ENCODE data around the gene XRCC1. TPM values are rescaled to one million over a fixed set of nuclear protein-coding genes. Genes with fewer than 3 reads are reported as not detected.

The XRCC1 gene
- total RNA-seq, 1 experiment from 2014 or later: 40.7 TPM

DNA sequence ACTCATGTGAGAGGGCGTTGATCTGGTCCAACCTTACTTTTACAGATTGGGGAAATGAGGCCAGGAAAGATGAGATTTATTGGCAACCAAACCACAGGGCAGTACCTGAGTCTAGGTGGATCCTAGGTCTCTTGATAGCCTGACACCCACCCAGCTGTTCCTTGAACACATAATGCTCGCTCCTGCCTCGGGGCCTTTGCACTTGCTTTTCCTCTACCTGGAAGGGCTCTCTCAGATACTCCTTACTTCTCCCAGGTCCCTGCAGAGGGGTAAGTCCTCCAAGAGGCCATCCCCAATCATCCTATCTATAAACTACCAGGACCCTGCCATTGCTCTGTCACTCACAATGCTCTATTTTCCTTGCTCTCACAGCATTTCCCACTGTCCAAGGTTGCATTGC, 34.9 kb downstream of the XRCC1 start:
- H3K9me3 Mint-ChIP-seq (ENCODE audit: unreplicated experiment): peaks cover 12% of the 10 kb centered on the region

DNA sequence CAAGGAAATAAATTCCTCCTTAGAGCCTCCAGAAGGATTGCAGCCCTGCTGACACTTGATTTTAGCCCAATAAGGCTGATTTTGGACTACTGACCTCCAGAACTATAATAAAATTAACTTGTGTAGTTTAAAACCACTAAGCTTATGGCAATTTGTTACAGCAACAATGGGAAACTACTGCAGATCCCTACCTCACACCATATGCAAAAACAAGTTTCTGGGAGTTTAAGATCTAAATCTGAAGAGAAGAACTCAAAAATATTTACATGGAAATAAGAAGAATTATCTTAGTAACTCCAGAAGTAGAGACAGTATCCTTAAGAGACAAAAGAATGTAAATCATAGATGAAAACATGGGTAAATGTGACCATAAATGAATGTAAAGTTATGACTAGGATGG, 36.4 kb downstream of the XRCC1 start:
- Histone ChIP-seq H3K4me3 (ENCODE audit: low read depth, low read length) (no peak overlapping the region), H3K4me1 (no peaks in the 10 kb centered on the region), H3K9me3 (peaks cover 6% of the 10 kb centered on the region; the same call in 1 of the 2 replicates), H3K36me3 (ENCODE audit: control insufficient read depth, insufficient read depth, low read length) (peaks cover 3% of the 10 kb centered on the region; the same call in 1 of the 2 replicates), H3K27me3 (replicated peaks; ENCODE audit: control insufficient read depth, insufficient read depth, low read length) (no peaks in the 10 kb centered on the region)
- CTCF ChIA-PET: no interaction called here
- H3K9me3 Mint-ChIP-seq (ENCODE audit: unreplicated experiment): peaks cover 12% of the 10 kb centered on the region
- H3K27me3 Mint-ChIP-seq (ENCODE audit: insufficient read depth, unreplicated experiment): no peaks in the 10 kb centered on the region
- TF ChIP-seq, protein P1, sequence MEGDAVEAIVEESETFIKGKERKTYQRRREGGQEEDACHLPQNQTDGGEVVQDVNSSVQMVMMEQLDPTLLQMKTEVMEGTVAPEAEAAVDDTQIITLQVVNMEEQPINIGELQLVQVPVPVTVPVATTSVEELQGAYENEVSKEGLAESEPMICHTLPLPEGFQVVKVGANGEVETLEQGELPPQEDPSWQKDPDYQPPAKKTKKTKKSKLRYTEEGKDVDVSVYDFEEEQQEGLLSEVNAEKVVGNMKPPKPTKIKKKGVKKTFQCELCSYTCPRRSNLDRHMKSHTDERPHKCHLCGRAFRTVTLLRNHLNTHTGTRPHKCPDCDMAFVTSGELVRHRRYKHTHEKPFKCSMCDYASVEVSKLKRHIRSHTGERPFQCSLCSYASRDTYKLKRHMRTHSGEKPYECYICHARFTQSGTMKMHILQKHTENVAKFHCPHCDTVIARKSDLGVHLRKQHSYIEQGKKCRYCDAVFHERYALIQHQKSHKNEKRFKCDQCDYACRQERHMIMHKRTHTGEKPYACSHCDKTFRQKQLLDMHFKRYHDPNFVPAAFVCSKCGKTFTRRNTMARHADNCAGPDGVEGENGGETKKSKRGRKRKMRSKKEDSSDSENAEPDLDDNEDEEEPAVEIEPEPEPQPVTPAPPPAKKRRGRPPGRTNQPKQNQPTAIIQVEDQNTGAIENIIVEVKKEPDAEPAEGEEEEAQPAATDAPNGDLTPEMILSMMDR (IDR thresholded peaks at IDR 0.05; ENCODE audit: insufficient read depth in 1 of 2, low read depth in 1 of 2, low read length in 1 of 2, severe bottlenecking in 1 of 2, unreplicated experiment in 1 of 2): no peak
- peaks cover 46% of the 10 kb centered on the region for H3K36me3 Mint-ChIP-seq (ENCODE audit: insufficient read depth, unreplicated experiment)
- POLR2A ChIA-PET: no interaction called here
- H3K4me3 Mint-ChIP-seq (ENCODE audit: unreplicated experiment): no peak overlapping the region
- no peak overlapping the region for H3K27ac Mint-ChIP-seq (ENCODE audit: unreplicated experiment)
- no peak for DNase-seq
- no TSS peak for BruUV-seq (replicated peaks)
- intact Hi-C loops (cut with micrococcal nuclease; ENCODE audit: unreplicated experiment): loop anchor here (10.0 kb wide), 1 partner anchor 116 kb away; no protein-coding TSS in a partner anchor
- H3K4me1 Mint-ChIP-seq (ENCODE audit: low read depth, unreplicated experiment): peaks cover 6% of the 10 kb centered on the region

More for the DNA sequence above, 34.9 kb downstream of the XRCC1 start:
- CTCF ChIA-PET: no interaction called here
- H3K36me3 ChIP-seq (ENCODE audit: control insufficient read depth, insufficient read depth, low read length): peaks cover 3% of the 10 kb centered on the region; the same call in 1 of the 2 replicates
- H3K27me3 ChIP-seq (replicated peaks; ENCODE audit: control insufficient read depth, insufficient read depth, low read length): no peaks in the 10 kb centered on the region
- H3K4me3 ChIP-seq (ENCODE audit: low read depth, low read length): no peak overlapping the region
- TF ChIP-seq, protein P1 (IDR thresholded peaks at IDR 0.05; ENCODE audit: insufficient read depth in 1 of 2, low read depth in 1 of 2, low read length in 1 of 2, severe bottlenecking in 1 of 2, unreplicated experiment in 1 of 2): no peak
- intact Hi-C loops (cut with micrococcal nuclease; ENCODE audit: unreplicated experiment): no loop called here
- POLR2A ChIA-PET: no interaction called here
- peaks cover 6% of the 10 kb centered on the region; the same call in 1 of the 2 replicates for H3K9me3 ChIP-seq
- Mint-ChIP-seq H3K27me3 (ENCODE audit: insufficient read depth, unreplicated experiment) (no peaks in the 10 kb centered on the region), H3K4me3 (ENCODE audit: unreplicated experiment) (no peak overlapping the region), H3K36me3 (ENCODE audit: insufficient read depth, unreplicated experiment) (peaks cover 46% of the 10 kb centered on the region), H3K4me1 (ENCODE audit: low read depth, unreplicated experiment) (peaks cover 3% of the 10 kb centered on the region), H3K27ac (ENCODE audit: unreplicated experiment) (no peak overlapping the region)
- H3K4me1 ChIP-seq: no peaks in the 10 kb centered on the region
- DNase-seq: no peak
- no TSS peak for BruUV-seq (replicated peaks)

DNA sequence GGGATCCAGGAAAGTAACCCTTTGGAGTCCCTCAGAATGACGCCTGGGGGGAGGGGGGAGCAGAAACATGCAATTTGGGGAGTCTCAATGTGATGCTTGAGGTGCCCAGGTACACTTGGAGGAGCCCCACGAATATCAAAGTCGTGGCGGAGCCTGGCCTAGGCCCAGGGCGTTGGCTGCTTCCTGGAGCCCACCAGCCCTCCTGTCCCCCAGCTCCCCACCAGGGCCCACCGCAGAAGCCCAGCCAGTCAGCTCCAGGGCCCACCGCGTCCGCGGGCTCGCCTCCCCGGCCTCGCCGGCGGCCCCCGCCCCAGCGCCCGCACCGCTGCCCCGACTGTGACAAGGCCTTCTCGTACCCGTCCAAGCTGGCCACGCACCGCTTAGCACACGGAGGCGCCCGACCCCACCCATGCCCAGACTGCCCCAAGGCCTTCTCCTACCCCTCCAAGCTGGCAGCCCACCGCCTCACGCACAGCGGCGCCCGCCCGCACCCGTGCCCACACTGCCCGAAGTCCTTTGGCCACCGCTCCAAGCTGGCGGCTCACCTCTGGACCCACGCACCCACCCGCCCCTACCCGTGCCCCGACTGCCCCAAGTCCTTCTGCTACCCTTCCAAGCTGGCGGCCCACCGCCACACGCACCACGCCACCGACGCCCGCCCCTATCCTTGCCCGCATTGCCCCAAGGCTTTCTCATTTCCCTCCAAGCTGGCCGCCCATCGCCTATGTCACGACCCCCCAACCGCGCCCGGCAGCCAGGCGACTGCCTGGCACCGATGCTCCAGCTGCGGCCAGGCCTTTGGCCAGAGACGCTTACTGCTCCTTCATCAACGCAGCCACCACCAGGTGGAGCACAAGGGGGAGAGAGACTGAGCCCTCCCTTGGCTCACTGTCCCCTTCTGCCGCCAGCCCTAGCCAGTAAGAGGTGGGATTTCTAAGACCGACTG, 40.2 kb downstream of the XRCC1 start:
- POLR2A ChIA-PET: no interaction called here
- Histone ChIP-seq H3K4me1 (0 out of 2 replicates have a peak, but pooled peaks cover 4% of the 10 kb centered on the region), H3K27me3 (replicated peaks; ENCODE audit: control insufficient read depth, insufficient read depth, low read length) (no peaks in the 10 kb centered on the region), H3K9me3 (peaks cover 6% of the 10 kb centered on the region; the same call in 1 of the 2 replicates), H3K36me3 (ENCODE audit: control insufficient read depth, insufficient read depth, low read length) (peaks cover 1% of the 10 kb centered on the region; the same call in 1 of the 2 replicates), H3K4me3 (ENCODE audit: low read depth, low read length) (no peak overlapping the region)
- TF ChIP-seq, protein P1 (IDR thresholded peaks at IDR 0.05; ENCODE audit: insufficient read depth in 1 of 2, low read depth in 1 of 2, low read length in 1 of 2, severe bottlenecking in 1 of 2, unreplicated experiment in 1 of 2): peak; percentile 49 to 53
- H3K36me3 Mint-ChIP-seq (ENCODE audit: insufficient read depth, unreplicated experiment): peaks cover 50% of the 10 kb centered on the region
- no peaks in the 10 kb centered on the region for H3K27me3 Mint-ChIP-seq (ENCODE audit: insufficient read depth, unreplicated experiment)
- DNase-seq: peak in 1 of 2 experiments; percentile 67
- CTCF ChIA-PET: interaction anchor here (1.2 to 2.4 kb wide), 4 partner anchors 20 to 133 kb away, joined by 5 to 14 read pairs (median 10); no protein-coding TSS in a partner anchor
- peak overlapping the region; percentile 14 for H3K4me3 Mint-ChIP-seq (ENCODE audit: unreplicated experiment)
- intact Hi-C loops (cut with micrococcal nuclease; ENCODE audit: unreplicated experiment): loop anchor here (10.0 kb wide), 1 partner anchor 120 kb away; no protein-coding TSS in a partner anchor
- H3K27ac Mint-ChIP-seq (ENCODE audit: unreplicated experiment): peak overlapping the region; percentile 42
- peaks cover 12% of the 10 kb centered on the region for H3K9me3 Mint-ChIP-seq (ENCODE audit: unreplicated experiment)
- no TSS peak for BruUV-seq (replicated peaks)
- peaks cover 6% of the 10 kb centered on the region for H3K4me1 Mint-ChIP-seq (ENCODE audit: low read depth, unreplicated experiment)
